Measurements from ENCODE around the gene EVA1C. TPM values are rescaled to one million over a fixed set of nuclear protein-coding genes. Genes with fewer than 3 reads are reported as not detected.
"Not testable (repeated sequence)": the region's sequence is repeated elsewhere in the genome, so short reads cannot be mapped to it uniquely, and the experiment has no call there.

Gene EVA1C
- total RNA-seq, 1 experiment from 2014 or later, result 16.1 TPM

DNA sequence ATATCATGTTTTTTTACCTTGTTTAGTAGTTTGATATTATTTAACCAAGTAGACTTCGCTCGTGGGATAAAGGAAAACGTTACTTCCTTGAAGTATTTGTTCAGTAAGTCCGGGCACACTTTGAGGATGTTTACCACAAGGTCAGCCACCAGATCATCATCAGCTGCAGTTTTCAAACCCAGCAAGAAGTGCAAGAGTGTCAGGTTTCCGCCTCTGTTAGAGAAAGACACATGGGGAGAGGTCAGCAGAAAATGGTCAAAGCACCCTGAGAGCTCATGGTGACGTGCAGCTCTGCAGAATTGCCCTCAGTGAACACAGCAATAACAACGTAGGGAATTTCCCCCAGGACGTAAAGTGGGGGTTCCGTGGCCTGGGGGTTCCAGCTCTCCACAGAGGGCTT, 44.1 kb upstream of the EVA1C start:
- POLR2A ChIA-PET (ENCODE audit: unreplicated experiment), result no interaction called here
- DNase-seq, result no peak
- peaks cover 80% of the 10 kb centered on the region for H3K36me3 ChIP-seq (ENCODE audit: low read depth, low read length)

DNA sequence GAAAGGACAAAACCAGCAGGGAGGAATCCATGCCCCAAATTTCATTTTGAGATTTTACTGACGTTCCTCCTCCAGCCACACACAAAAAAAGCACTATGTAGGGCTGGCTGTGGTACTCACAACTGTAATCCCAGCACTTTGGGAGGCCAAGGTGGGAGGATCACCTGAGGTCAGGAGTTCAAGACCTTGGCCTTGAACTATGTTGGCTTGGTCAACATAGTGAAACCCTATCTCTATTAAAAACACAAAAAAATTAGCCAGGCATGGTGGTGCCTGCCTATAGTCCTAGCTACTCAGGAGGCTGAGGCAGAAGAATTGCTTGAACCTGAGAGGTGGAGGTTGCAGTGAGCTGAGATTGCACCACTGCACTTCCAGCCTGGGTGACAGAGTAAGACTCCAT, 43.5 kb upstream of the EVA1C start:
- H3K4me3 ChIP-seq (ENCODE audit: low read length); H3K9me2 ChIP-seq (replicated peaks; ENCODE audit: low read length); H3K9me3 ChIP-seq (ENCODE audit: low read length); H2AFZ ChIP-seq (ENCODE audit: low read length); DNase-seq; H4K20me1 ChIP-seq (ENCODE audit: low read length); H3K4me2 ChIP-seq (ENCODE audit: low read length); ATAC-seq; BruUV-seq (replicated peaks); POLR2A ChIA-PET (ENCODE audit: unreplicated experiment); H3F3A ChIP-seq (ENCODE audit: low read length, unreplicated experiment); intact Hi-C loops (cut with micrococcal nuclease); H3K27me3 ChIP-seq (ENCODE audit: low read length); H3K27ac ChIP-seq (ENCODE audit: low read length); CTCF ChIA-PET; H3K9ac ChIP-seq (ENCODE audit: low read length): not testable (repeated sequence)
- Histone ChIP-seq H3K4me1 (ENCODE audit: insufficient read depth, low read length) (peaks cover 20% of the 10 kb centered on the region), H3K79me2 (ENCODE audit: low read length) (peaks cover 18% of the 10 kb centered on the region), H3K36me3 (ENCODE audit: low read depth, low read length) (peaks cover 77% of the 10 kb centered on the region)

More for the DNA sequence above, 44.1 kb upstream of the EVA1C start:
- intact Hi-C loops (cut with micrococcal nuclease), result no loop called here
- CTCF ChIA-PET, result no interaction called here
- no TSS peak for BruUV-seq (replicated peaks)
- TF ChIP-seq EZH2phosphoT487 (IDR thresholded peaks at IDR 0.05; ENCODE audit: borderline replicate concordance, low read length) (no peak), EZH2 (IDR thresholded peaks at IDR 0.05; ENCODE audit: low read length, unreplicated experiment) (no peak), CTCF (conservative IDR thresholded peaks at IDR 0.05; ENCODE audit: low read depth, low read length) (no peak)
- Histone ChIP-seq H2AFZ (ENCODE audit: low read length) (no peak overlapping the region), H3K27ac (ENCODE audit: low read length) (no peak overlapping the region), H3K4me1 (ENCODE audit: insufficient read depth, low read length) (peaks cover 20% of the 10 kb centered on the region), H3K27me3 (ENCODE audit: low read length) (no peaks in the 10 kb centered on the region), H3K4me2 (ENCODE audit: low read length) (no peak overlapping the region), H3K4me3 (ENCODE audit: low read length) (no peak overlapping the region), H3K9ac (ENCODE audit: low read length) (no peak overlapping the region), H3F3A (ENCODE audit: low read length, unreplicated experiment) (no peaks in the 10 kb centered on the region), H3K9me2 (replicated peaks; ENCODE audit: low read length) (no peaks in the 10 kb centered on the region), H4K20me1 (ENCODE audit: low read length) (no peaks in the 10 kb centered on the region), H3K79me2 (ENCODE audit: low read length) (peaks cover 18% of the 10 kb centered on the region), H3K9me3 (ENCODE audit: low read length) (no peaks in the 10 kb centered on the region)
- no peak for ATAC-seq

- Histone ChIP-seq H3K36me3 (ENCODE audit: low read depth, low read length) (peaks cover 72% of the 10 kb centered on the region), H3K4me1 (ENCODE audit: insufficient read depth, low read length) (peaks cover 20% of the 10 kb centered on the region), H3K9ac (ENCODE audit: low read length) (peak overlapping the region; percentile 56), H3K79me2 (ENCODE audit: low read length) (peaks cover 22% of the 10 kb centered on the region), H2AFZ (ENCODE audit: low read length) (no peak overlapping the region), H3K9me3 (ENCODE audit: low read length) (no peaks in the 10 kb centered on the region), H4K20me1 (ENCODE audit: low read length) (no peaks in the 10 kb centered on the region), H3K9me2 (replicated peaks; ENCODE audit: low read length) (no peaks in the 10 kb centered on the region), H3K4me3 (ENCODE audit: low read length) (no peak overlapping the region), H3K27me3 (ENCODE audit: low read length) (no peaks in the 10 kb centered on the region), H3K4me2 (ENCODE audit: low read length) (peak overlapping the region; percentile 22; the same call in 1 of the 2 replicates), H3K27ac (ENCODE audit: low read length) (peak overlapping the region; percentile 83), H3F3A (ENCODE audit: low read length, unreplicated experiment) (no peaks in the 10 kb centered on the region)
- no peak for TF ChIP-seq EZH2phosphoT487 (IDR thresholded peaks at IDR 0.05; ENCODE audit: borderline replicate concordance, low read length)
- no peak for TF ChIP-seq EZH2 (IDR thresholded peaks at IDR 0.05; ENCODE audit: low read length, unreplicated experiment)
- no peak for TF ChIP-seq CTCF (conservative IDR thresholded peaks at IDR 0.05; ENCODE audit: low read depth, low read length)
- no peak for DNase-seq
- BruUV-seq (replicated peaks), result TSS peak; percentile 27
- POLR2A ChIA-PET (ENCODE audit: unreplicated experiment), result interaction anchor here (0.8 kb wide), 1 partner anchor 13 kb away, joined by 15 read pairs; no protein-coding TSS in a partner anchor
- intact Hi-C loops (cut with micrococcal nuclease), result no loop called here
- CTCF ChIA-PET, result interaction anchor here (2.1 kb wide), 1 partner anchor 230 kb away, joined by 14 read pairs; no protein-coding TSS in a partner anchor
- ATAC-seq, result no peak
Measured at GRCh38 chr21:32370998-32371766, 41.3 kb upstream of the EVA1C start.
